Measurements from ENCODE around the gene FAM20C. TPM values are rescaled to one million over a fixed set of nuclear protein-coding genes. Genes with fewer than 3 reads are reported as not detected.

Gene FAM20C
- total RNA-seq, 4 donors from 2014 or later, result 43.0 to 112 (median 44.0) TPM

- Histone ChIP-seq H3K9me3 (peaks cover 0 to under 1% (median 0%) of the 10 kb centered on the region in 4 donors), H3K4me3 (peak overlapping the region; percentile 47 to 84 (median 62)), H3K4me1 (peaks cover 0 to 61% (median 21%) of the 10 kb centered on the region in 4 donors), H3K36me3 (peaks cover 4 to 35% (median 5%) of the 10 kb centered on the region in 3 donors), H3K27me3 (no peaks in the 10 kb centered on the region), H3K27ac (peak overlapping the region in 3 of 4 donors; percentile 59 to 94 (median 60))
- 3% methylated on average over 14 to 25 of the region's 57 CpGs for WGBS, 2 donors
- TF ChIP-seq CTCF (IDR thresholded peaks at IDR 0.05), result no peak
- no peak for TF ChIP-seq EP300 (IDR thresholded peaks at IDR 0.05)
- no peak for TF ChIP-seq POLR2A (IDR thresholded peaks at IDR 0.05)
- DNase-seq (ENCODE audit: low spot score in 2 of 2), result no peak
Measured at GRCh38 chr7:193481-194251, 1.3 kb downstream of the FAM20C start.

DNA sequence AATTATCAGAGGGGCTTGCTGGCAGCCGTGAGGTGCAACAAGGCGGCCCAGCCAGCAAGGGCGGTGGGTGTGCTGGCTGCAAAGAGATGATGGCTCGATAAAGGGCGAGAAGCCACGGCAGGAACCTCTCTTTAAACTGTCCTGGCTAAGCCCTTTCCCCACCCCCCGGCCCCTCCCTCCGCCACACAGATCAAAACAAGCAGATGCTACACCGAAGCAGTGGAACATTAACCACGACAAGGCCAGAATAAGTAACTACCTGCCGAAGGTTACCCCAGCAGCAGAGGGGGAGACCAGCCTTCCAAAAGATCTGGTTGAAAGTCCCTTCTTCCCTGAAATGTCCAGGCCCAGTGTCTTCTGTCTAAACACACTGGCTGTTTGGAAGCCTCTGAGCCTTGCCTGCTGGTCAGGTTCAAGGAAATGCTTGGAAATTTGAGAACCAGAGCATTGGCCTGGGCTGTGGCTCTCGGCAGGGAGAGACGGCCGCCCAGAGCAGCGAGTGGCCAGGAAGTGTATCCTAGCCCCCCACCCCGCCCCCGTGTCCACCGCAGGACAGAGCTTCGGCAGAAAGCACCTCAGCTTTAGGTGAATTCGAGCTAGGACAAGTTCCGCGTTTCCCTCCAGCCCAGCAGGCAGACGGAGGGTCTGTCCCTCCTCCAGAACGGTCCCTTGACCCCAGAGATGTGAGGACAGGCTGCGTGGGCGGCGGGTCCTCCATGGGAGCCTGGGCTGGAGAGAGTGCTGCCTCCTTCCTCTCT, 2.1 kb downstream of the FAM20C start:
- no peak for DNase-seq (ENCODE audit: low spot score in 2 of 2)
- Histone ChIP-seq H3K27me3 (no peaks in the 10 kb centered on the region), H3K4me3 (peak overlapping the region; percentile 47 to 84 (median 62)), H3K9me3 (no peaks in the 10 kb centered on the region), H3K27ac (peak overlapping the region in 3 of 4 donors; percentile 52 to 94 (median 59)), H3K36me3 (peaks cover 4 to 43% (median 5%) of the 10 kb centered on the region in 3 donors), H3K4me1 (peaks cover 0 to 61% (median 21%) of the 10 kb centered on the region in 4 donors)
- no peak for TF ChIP-seq CTCF (IDR thresholded peaks at IDR 0.05)
- TF ChIP-seq POLR2A (IDR thresholded peaks at IDR 0.05), result no peak
- TF ChIP-seq EP300 (IDR thresholded peaks at IDR 0.05), result no peak
- 19 to 32% methylated on average over 23 to 27 of the region's 27 CpGs for WGBS, 2 donors

DNA sequence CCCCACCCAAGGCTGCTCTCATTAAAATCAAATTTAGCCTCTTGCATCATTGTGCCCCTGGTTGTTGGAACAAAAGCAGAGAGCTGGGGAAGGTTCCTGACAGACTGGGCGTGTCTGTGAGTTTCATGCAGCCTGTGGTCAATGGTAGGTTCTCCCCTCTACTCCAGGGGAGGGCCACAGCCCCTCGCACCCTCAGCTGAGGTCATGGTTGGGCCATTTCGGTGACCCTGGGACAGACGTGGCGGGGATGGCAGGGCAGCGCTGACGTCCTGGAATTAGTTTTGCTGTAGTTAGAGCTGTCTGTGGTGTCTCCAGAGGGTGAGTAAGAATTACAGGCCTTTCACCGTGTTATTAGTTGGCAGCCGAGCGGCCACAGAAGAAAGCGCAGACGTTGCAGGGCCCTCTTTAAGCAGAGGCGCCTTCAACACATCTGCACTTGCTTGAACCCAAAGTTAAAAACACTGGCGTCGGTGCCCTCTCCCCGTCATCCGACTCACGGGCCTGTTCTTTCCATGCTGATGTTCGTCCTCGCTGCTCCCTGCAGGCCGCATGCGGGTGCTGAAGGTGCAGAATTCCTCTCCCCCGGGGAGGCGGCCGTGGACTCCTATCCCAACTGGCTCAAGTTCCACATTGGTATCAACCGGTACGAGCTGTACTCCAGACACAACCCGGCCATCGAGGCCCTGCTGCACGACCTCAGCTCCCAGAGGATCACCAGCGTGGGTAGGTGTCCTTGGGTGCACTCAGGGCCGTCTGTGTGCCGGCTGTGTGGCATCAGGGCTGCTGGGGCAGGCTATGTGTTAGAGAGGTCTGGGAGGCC, 2.8 kb downstream of the FAM20C start:
- no peaks in the 10 kb centered on the region for H3K9me3 ChIP-seq
- peaks cover 4 to 51% (median 5%) of the 10 kb centered on the region in 3 donors for H3K36me3 ChIP-seq
- H3K4me1 ChIP-seq, result peaks cover 0 to 65% (median 21%) of the 10 kb centered on the region in 4 donors
- DNase-seq (ENCODE audit: low spot score in 2 of 2), result peak in 1 of 2 donors; percentile 23
- 68 to 78% methylated on average over 27 to 28 of the region's 33 CpGs for WGBS, 2 donors
- no peaks in the 10 kb centered on the region for H3K27me3 ChIP-seq
- peak overlapping the region; percentile 47 to 84 (median 62) for H3K4me3 ChIP-seq
- TF ChIP-seq POLR2A (IDR thresholded peaks at IDR 0.05) (no peak), EP300 (IDR thresholded peaks at IDR 0.05) (no peak), CTCF (IDR thresholded peaks at IDR 0.05) (no peak)
- H3K27ac ChIP-seq, result peak overlapping the region in 3 of 4 donors; percentile 2 to 94 (median 52)

DNA sequence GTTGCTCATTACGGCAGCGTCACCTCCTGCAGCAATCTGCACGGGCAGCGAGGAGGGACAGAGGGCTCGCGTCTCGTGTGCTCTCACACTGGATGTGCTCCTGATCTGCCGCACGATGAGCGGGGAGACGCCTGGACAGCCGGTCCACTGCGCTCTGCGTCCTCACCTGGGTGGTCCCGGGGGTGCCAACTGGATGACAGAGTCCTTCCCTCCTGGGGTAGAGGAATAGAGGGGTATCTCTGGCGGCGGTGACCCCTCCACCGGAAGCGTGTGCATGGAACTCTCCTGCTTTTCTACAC, 3.4 kb downstream of the FAM20C start:
- peak overlapping the region in 2 of 4 donors; percentile 76 to 84 for H3K4me3 ChIP-seq
- TF ChIP-seq CTCF (IDR thresholded peaks at IDR 0.05) (no peak), POLR2A (IDR thresholded peaks at IDR 0.05) (no peak), EP300 (IDR thresholded peaks at IDR 0.05) (no peak)
- H3K27me3 ChIP-seq, result no peaks in the 10 kb centered on the region
- peaks cover 0 to 63% (median 21%) of the 10 kb centered on the region in 4 donors for H3K4me1 ChIP-seq
- DNase-seq (ENCODE audit: low spot score in 2 of 2), result no peak
- peaks cover 4 to 56% (median 5%) of the 10 kb centered on the region in 3 donors for H3K36me3 ChIP-seq
- peak overlapping the region in 1 of 4 donors; percentile 94 for H3K27ac ChIP-seq
- 86 to 91% methylated on average over 17 to 18 of the region's 19 CpGs for WGBS, 2 donors
- no peaks in the 10 kb centered on the region for H3K9me3 ChIP-seq
